OCI-LY3 (cell line): Measurements from ENCODE around the gene NUP155.

ENCODE experiments used
- EZH2phosphoT487 ChIP-seq: fragments of 200-600 bp; shearing (Covaris generic); IDR thresholded peaks from 2 replicates; pipeline ENCODE4 v1.6.1; 2018; ENCODE audit warnings: antibody characterized with exemption, mixed run types, low read depth
- TF ChIP-seq, protein P1 (sequence below): fragments of 200-600, 300-600 bp; sonication (generic); IDR thresholded peaks from 2 replicates; pipeline ENCODE4 v1.5.1; 2014; ENCODE audit warnings: antibody characterized with exemption, low read length, low read depth

DNA sequence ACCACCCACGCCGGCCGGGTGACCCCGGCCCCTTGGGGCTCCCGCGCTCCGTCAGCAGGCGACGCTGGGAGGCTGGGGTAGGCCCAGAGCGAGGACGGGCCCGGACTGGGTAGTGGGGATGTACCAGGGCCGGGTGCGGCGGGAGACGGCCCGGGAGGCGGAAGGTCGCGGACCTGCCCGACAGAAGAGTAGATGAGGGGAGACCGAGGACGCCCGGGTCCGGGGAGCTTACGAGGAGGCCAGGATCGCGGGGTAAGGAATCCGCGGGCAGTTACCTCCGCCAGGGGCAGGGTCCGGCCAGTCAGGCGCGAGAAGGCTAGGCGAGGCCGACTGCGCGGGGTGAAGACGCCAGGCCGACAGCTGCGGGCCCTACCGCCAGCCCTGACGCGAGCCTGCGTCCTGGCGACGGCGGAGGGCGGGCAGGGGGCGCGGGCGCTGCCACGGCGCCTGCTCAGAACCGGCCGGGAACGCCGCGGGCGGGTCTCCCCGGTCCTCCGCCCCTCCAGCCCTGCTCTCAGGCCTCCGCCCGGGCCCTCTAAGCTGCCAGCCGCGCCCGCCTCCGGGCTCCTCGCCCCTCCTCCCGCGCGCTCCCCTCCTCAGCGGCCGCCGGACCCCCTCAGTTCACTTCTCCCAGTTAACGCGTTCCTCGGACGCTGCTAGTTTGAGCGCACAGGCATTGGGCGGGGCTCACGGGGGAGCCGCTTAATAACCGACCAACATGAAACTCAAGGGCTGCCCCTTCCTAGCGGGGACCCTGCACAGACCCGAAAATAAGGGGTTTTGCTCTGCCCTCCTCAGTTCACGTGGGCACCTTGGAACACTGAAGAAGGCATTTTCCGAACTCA is 121.7 kb downstream of the NUP155 start, which contains the start of gene CPLANE1:
- TF ChIP-seq, protein P1, sequence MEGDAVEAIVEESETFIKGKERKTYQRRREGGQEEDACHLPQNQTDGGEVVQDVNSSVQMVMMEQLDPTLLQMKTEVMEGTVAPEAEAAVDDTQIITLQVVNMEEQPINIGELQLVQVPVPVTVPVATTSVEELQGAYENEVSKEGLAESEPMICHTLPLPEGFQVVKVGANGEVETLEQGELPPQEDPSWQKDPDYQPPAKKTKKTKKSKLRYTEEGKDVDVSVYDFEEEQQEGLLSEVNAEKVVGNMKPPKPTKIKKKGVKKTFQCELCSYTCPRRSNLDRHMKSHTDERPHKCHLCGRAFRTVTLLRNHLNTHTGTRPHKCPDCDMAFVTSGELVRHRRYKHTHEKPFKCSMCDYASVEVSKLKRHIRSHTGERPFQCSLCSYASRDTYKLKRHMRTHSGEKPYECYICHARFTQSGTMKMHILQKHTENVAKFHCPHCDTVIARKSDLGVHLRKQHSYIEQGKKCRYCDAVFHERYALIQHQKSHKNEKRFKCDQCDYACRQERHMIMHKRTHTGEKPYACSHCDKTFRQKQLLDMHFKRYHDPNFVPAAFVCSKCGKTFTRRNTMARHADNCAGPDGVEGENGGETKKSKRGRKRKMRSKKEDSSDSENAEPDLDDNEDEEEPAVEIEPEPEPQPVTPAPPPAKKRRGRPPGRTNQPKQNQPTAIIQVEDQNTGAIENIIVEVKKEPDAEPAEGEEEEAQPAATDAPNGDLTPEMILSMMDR = no peak; the same call in 1 of the 2 replicates
- no peak for TF ChIP-seq EZH2phosphoT487
